Anterior cingulate cortex (tissue), 58 donors: ENCODE measurements around the gene PIP5K1B.
A peak's percentile ranks its signal among the peaks of the same experiment; 100 is the strongest.

Experiments
- DNase-seq, 58 donors: peaks; one replicate each; lab custom pipeline; 2025; lab: John Stamatoyannopoulos, UW

PIP5K1B gene

DNA sequence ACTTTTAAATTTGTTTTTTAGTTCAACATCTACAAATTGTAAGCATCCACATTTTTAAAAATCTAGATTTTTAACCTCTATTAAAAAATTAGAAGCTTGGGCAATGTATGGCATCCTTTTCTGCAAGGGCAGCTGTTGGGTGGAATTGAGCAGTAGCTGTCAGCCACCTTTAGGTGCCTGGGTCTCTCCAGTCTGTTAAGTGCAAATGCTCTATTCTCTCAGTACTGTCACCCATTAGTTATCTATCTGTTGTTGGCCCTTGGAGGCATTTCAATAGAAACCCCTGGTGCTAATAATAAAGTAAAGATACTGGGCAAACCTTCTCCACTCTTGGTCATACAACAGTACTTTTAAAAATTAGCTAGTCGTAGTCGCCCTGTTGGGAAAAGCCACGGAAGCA, 63.6 kb downstream of the PIP5K1B start:
- DNase-seq: no peak

GRCh38 chr9:68769852-68770251, 64.8 kb downstream of the PIP5K1B start:
- no peak for DNase-seq

- DNase-seq: no peak
These were observed 66.3 kb downstream of the PIP5K1B start for GRCh38 chr9:68771376-68771775.

DNA sequence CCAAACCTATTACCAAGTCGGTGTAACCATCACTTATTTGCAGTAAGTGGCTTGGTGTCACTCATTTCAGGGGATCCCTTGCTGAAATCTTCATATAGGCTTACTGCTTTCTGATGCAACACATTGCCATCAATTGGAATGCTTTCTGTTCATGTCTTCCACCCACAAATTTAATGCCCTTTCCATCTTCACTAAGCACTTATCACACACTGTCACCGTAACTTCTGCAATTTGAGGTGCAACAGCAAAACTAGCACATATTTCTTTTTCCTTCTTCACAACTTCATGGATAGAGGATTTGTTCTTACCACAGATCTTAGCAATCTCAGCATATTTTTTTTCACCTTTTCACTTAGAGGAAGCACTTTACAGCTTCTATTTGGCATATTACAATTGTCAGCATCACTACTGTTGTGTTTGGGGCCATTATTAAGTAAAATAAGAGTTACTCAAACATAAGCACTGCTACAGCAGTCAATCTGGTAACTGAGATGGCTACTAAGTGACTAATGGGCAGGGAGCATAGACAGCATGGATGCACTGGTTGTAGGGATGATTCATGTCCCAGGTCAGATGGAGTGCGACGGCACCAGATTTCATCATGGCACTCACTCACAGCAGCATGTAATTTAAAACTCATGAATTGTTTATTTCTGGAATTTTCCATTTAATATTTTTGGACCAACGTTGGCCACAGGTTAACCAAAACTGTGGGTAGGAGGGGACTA, 70.1 kb downstream of the PIP5K1B start:
- DNase-seq: no peak

- DNase-seq: no peak
These were observed 72.2 kb downstream of the PIP5K1B start for GRCh38 chr9:68777070-68777763.

DNA sequence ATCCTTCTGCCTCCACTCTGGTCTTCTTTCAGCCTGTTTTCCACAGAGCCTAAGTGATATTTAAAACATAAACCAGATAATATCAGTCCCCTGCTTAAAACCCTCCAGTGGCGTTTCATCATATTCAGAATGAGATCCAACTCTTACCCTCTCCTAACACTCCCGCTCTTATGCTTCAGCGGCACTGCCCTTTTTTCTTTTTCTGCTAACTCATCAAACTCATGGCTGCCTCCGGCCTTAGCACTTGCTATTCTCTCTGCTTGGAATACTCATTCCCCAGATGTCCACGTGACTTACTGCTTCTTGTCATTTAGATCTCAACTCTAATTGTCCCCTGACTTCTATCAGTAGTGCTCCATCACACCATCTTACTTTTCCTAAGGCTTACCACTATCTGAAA, 73.6 kb downstream of the PIP5K1B start:
- DNase-seq: no peak

DNA sequence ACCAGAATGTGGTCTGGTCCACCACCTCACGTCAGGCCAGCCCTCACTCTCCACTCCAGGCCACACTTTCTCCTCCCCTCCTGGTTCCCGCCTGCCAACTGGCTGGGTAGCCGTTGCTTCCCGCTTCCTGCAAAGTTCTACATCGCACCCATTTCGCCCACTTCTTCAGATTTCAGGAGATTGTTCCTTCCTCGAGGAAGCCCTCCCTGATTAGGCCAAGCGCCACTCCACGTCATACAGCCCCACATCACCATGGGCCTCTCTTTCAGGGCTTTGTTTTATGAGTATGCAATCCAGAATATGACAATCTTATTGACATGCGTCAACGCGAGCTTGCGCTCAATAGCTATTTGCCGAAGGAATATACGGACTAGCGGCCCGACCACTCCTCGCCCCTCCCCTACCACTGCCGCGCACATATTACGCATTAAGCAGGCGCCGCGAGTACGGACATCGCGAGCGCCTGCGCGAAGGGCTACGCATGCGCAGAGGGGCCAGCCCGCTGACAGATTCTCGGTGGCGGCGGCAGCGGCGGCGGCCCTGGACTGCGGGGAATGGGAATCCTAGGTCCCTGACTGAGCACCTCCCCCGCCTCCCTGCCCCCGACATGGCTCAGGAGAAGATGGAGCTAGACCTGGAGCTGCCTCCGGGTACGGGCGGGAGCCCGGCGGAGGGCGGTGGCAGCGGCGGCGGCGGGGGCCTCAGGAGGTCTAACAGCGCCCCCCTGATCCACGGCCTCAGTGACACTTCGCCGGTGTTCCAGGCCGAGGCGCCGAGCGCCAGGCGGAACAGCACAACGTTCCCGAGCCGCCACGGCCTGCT, 74.7 kb downstream of the PIP5K1B start:
- DNase-seq: peak; percentile 15 to 92 (median 86)

- peak in 6 of 58 donors; percentile 41 to 64 (median 59) for DNase-seq
These were observed 75.3 kb downstream of the PIP5K1B start for GRCh38 chr9:68780380-68780712.

GRCh38 chr9:68780720-68781119, 75.7 kb downstream of the PIP5K1B start:
- DNase-seq: peak in 1 of 58 donors; percentile 28

- no peak for DNase-seq
These were observed 76.9 kb downstream of the PIP5K1B start for GRCh38 chr9:68781928-68782327.

- DNase-seq: no peak
These were observed 77.5 kb downstream of the PIP5K1B start for GRCh38 chr9:68782546-68782945.

- no peak for DNase-seq
These were observed 80.9 kb downstream of the PIP5K1B start for GRCh38 chr9:68785965-68786364.

DNA sequence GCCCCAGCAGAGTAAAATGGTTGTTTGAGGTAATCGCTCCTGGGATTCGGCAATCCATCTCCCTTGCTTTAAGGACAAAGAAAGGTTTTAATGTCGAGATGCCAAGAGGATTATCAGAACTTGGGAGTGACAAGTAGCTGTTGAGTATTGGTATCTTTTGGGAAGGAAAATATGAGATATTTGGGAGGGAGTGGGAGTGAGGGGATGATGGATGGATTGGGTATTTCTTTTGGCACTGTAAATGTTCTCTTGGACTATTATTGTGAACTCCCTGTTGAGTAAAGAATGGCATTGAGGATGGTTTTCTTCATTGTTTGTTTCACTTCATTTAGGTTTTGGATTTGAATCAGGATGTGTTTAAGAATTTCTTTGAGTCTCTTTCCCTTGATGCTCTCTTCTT, 86.1 kb downstream of the PIP5K1B start:
- DNase-seq: no peak

GRCh38 chr9:68793605-68794343, 88.7 kb downstream of the PIP5K1B start:
- no peak for DNase-seq

GRCh38 chr9:68794898-68795297, 89.9 kb downstream of the PIP5K1B start:
- DNase-seq: no peak

- no peak for DNase-seq
These were observed 90.4 kb downstream of the PIP5K1B start for GRCh38 chr9:68795411-68795810.

DNA sequence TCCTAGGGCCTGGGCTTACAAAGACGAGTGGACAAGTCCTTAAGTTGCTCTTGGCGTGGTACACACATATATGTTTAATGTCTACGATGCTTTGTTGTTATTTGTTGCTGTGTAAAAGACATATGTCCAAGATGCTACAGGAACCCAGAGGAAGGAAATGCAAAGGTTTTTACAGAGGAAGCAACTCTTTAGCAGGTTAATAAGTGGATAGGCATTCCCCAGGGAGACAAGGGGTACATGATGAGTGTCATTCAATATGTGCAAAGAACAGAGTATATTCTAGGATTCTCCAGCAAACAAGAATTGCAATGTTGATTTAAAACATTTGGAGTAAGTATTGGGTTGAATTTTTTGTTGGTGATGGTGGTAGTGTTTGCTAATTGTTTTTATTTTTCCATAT, 92.1 kb downstream of the PIP5K1B start:
- DNase-seq: no peak

DNA sequence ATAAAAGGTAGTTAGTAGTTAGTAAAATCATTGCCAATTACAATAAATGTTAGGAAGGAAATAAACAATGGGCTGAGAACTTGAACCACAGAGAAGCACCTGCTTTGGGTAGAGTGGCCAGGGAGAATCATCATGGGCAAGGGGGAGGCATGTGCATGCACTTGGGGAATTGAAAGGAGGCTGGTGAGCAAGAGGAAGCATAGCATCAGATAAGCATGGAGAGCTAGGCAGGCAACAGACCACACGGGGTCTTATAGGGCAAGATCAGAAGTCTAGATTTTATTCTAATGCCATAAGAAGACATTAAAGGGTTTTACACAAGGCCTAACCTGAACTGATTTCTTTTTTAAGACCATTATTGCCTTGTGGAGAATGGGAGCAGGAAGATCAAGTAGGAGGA, 93.4 kb downstream of the PIP5K1B start:
- DNase-seq: no peak

DNA sequence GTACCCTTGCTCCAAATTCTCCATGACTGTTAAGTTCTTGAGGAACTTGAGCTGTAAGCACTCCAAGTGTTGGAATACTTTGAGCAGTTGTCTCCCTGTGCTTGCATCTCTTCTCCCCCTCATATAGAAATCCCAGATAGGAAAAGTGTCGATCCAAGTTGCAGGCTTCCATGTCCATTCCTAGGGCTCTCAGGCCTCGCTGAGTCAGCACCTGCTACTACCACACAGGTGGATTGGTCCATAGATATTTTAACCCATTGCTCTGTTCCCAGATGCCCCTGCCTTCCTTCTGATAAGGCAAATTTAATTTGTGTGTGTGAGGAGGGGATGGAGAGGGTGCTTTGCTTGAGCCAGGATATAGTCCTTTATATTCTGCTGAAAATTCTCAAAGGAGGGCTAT, 95.8 kb downstream of the PIP5K1B start:
- no peak for DNase-seq

- no peak for DNase-seq
These were observed 97.5 kb downstream of the PIP5K1B start for GRCh38 chr9:68802525-68803015.
